ENCODE measurements around the gene GJA9.
"Not testable (repeated sequence)": the region's sequence is repeated elsewhere in the genome, so short reads cannot be mapped to it uniquely, and the experiment has no call there.

Gene GJA9

DNA sequence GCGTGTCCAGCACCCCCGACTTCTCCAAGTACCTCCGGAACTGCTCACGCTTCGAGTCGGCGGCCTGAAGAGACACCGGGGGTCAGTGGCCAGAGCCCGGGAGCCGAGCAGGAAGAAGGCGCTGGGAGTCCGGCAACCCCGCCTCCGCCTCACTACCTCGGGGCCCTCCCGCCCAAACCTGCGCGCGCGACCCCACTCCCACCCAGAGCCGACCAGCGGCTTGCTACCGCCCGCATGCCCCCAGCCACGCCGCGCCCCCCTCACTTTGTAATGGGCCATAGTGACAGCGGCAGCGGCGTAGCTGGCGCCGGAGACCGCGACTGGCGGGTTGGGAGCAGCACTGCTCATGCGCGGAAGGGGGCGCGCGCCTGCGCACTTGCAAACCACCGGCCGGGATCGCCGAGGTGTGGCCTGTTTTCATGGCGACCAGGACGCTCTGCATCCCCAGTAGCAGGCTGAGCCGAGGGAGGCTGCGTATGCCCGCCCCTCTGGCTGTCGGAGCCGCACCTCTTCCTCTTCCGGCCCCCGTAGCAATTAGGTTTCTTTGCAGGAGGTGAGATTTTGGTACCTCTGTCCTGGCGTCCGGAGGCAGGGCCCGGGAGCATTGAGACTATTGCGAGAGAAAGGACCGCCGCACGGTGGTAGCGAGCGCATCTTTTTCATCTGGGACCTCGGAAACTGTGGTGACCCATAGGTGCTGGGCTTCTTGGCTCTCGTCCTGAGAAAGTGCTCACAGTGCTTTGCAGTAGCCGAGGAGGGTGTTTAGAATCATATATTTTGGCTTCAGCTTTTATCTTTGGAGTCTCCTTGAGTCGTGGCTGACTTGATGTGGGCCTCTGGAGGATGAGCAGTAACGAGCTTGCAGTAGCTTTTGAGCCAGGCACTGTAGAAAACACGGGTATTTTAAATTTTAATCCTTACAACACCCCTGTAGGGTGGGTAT is 8.1 kb downstream of the GJA9 start, which contains the start of gene MYCBP:
Gene MYCBP (minus strand): TSS at position 322 of the 943 bp plus-strand sequence. CDS start 43 bp downstream, at position 279.
- DNase-seq (ENCODE audit: low read depth in 2 of 2), result peak; percentile 93 to 94

DNA sequence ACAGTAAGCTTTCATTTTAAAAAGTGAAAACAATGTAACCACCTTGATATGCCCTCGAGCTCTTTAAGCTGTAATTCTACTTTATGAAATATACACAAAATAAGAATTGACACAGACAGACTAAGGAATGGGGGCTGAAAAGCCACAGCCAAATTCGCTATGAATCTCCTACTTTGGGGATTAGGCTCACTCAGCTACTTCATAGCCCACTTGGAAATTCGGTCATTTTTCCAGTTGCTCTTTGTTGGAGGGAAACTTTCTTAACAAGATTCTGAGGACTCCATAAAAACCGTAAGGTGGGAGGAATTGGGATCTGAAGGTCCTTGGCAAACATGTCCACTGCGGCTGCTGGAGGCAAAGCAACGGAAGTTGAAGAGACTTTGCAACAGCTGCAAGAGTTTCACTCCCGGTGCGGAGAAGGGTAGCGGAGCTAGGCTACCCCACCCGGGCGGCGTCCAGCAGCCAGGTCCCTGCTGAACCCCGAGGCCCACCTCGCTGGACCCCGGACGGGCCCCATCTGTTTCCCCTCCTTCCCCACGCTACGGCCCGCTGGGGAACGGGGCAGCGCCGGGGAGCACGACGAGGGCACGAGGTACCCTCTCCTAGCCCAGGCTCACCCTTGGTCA is 8.9 kb downstream of the GJA9 start:
- no peak for DNase-seq (ENCODE audit: low read depth in 2 of 2)

DNA sequence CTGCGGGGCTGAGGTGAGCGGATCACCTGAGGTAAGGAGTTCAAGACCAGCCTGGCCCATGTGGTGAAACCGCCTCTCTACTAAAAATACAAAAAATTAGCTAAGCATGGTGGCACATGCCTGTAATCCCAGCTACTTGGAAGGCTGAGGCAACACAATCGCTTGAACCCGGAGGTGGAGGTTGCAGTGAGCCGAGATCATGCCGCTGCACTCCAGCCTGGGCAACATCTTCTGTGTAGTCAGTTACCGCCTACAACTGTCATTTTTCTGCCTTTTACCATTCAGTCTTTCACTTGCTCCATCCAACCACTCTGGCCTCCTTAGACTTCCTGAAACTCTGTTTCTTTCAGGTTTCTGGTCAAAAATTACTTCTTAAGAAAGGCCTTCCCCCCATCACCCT is 10.4 kb downstream of the GJA9 start:
- DNase-seq (ENCODE audit: low read depth in 2 of 2), result no peak

DNA sequence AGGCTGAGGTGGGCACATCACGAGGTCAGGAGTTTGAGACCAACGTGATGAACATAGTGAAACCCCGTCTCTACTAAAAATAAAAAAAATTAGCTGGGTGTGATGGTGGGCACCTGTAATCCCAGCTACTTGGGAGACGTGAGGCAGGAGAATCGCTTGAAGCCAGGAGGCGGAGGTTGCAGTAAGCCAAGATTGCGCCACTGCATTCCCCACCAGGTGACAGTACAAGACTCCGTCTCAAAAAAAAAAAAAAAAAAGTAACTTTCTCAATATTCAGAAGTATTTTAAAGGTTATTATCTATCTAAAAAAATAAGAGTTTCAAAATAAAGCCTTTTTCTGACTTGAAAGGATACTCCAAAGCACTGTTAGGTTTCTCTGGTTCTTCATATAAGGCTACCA is 14.2 kb downstream of the GJA9 start:
- no peak for DNase-seq (ENCODE audit: low read depth in 2 of 2)

DNA sequence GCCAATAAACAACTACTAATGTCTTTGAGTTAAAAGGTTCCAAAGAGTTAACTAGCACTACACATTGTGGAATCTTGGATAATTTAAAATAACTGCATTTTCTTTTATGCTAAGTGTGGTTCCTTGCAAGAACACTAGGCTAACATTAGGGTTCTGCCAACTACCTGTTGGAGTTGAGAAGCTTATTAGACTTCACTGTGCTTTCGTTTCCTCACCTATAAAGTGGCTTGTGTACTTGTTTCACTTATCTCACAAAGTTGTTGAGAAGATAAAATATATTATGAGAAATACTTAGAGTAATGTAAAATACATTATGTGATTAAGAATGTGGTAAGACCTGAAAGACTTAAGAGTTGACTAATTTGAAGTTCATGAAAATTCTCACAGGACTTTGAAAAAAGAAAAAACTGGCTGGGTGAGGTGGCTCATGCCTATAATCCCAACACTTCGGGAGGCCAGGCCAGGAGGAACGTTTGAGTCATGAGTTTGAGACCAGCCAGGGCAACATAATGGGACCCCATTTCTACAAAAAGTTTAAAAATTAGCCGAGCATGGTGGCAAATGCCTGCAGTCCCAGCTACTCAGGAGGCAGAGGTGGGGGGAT is 16.2 kb downstream of the GJA9 start:
- DNase-seq (ENCODE audit: low read depth in 2 of 2), result no peak

DNA sequence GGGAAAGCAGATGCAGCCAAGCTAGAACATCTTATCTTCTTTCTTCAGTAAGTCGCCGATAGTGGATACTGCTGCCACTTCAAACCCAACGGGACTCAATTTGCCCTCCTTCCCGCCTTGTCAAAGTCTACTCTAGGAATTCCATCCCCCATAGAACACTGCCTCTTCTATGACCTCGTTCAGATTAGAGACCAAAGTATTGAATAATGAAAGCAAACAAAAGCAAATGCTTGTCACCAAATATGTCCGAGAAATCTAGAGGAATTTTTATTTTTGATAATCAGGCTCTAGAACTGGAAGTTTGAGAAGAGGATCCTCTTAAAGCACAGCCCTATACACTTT is 21.0 kb downstream of the GJA9 start:
- DNase-seq (ENCODE audit: low read depth in 2 of 2), result no peak

DNA sequence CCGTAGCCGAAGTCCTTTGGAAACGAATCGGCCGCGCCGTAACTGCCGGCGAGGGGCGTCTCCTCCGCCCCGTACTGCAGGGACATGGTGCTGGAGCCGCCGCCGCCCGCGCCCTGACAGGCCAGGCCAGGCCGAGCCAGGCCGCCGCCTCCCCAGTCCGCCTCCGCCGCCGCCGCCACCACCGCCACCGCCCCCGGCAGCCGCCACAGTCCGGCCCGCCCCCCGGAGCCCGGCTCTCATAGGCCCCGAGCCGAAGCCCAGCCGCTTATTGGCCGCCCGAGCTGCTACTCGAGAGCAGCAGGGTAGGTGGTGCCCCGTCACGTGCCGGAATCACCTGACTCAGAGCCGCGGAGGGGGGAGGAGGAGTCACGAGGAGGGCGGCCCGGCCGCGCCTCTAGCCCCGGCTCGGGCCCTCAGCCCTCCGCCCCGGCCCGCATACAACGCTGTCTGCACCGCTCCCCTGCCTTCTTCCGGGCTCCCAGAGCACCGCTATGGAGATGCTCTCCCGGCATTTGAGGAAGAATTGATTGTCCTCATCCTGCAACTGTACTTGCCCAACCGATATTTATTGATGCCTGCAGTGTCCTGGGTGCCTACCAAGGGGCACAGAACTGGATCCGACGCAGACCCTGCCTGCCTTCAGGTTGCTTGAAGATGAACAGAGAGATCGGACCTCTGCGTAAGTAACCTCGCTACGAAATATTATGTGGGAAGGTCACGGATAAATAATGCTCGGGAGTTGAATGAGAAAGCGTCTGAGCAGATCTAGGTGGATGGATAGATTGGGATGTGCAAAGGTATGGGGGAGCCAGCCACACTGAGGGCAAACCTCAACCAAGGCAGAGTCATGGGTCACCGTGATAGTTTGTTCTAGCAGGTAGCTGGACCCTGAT is 21.6 kb downstream of the GJA9 start, which contains the start of gene RRAGC:
Gene RRAGC (minus strand): TSS at position 212 of the 893 bp plus-strand sequence. CDS start 126 bp downstream, at position 86.
- peak; percentile 95 to 98 for DNase-seq (ENCODE audit: low read depth in 2 of 2)

DNA sequence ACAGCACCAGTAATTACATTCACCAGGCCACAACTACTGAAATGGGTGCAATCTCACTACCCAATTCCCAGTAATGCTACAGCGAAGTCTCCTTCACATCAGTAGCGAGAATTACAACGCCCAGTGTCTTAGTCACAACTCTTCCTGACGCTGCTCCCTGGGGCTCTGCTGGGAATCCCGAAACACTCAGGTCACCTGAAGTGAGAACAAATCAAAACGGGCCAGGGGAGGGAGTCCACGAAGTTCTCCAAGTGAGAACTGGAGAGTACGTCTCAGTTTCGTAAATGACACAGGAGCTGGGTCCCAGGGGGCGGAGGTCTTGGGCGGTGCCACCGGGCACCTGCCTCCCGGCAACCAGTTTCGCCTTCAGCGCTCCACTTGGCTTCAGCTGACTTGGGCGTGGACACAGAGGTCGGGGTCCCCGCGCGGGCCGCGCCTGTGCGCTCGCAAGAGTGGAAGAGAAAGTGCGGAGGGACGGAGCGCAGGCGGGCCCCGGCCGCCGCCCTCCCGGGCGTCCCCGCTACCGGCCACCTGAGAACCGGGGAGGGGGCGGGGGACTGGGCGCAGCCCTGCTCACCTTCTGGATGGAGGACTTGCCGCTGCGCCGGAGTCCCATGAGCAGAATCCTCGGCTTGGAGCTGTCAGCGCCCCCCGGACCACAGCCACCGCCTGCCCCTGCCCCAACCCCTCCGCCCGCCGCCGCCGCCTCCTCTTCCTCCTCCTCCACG is 22.4 kb downstream of the GJA9 start:
- DNase-seq (ENCODE audit: low read depth in 2 of 2), result peak; percentile 30 to 36

DNA sequence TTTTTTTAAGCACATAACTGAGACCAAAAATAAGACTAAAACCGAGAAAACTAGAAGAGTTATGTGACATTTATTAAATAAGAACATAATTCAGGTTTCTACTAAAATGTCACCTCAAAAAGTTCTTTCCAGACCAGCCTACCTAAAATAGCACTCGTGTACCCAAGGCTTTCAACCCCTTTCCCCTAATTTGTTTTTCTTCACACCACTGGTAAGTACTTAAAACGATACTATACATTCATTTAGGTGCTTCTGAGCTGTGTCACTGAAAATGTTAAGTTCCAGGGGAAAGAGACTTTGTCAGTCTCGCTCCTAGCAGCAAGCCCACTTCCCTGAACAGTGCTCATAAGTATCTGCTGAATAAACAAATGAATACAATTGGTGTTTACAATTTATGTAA is 28.6 kb downstream of the GJA9 start:
- DNase-seq (ENCODE audit: low read depth in 2 of 2), result no peak

DNA sequence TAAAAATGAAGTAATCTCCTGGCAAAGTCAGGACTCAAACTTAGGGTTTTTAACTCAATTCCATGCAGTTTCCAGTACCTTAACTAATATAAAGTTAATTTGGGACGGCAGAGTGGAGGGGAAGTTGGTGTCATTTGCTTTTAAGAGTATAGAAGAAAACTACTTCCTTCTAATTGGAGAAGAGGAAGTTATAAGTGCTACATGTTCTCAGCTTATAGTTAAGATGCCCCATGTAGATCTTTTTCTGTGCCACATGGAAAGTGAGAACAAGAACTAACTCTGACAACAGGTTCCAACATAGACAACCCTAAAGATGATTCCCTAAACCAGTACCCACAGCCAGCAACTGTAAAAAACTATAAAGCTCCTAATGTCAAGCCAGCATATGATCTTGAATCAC is 33.3 kb downstream of the GJA9 start:
- DNase-seq (ENCODE audit: low read depth in 2 of 2), result no peak

DNA sequence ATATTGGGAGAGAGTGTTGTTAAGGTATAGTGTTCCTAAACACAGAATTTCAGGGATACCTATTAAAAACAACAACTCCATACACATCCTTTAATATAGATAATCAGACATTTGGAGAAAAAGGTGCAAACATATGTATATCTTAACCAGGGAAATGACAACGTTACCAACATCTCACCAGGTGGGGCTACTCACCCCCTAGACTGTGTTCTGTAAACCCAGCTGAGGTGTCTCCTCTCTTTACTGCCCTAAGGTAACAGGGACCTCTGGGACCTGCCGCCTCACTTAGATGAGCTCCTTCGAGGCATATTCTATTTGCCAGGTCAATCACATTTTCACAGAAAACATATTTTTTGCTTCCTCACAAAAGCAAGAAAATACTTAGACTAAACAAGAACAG is 35.2 kb downstream of the GJA9 start:
- no peak for DNase-seq (ENCODE audit: low read depth in 2 of 2)

DNA sequence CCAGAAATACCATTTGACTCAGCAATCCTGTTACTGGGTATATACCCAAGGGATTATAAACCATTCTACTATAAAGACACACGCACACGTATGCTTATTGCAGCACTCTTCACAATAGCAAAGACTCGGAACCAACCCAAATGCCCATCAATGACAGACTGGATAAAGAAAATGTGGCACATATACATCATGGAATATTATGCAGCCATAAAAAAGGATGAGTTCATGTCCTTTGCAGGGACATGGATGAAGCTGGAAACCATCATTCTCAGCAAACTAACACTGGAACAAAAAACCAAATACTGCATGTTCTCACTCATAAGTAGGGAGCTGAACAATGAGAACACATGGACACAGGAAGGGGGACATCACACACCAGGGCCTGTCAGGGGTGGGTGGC is 36.3 kb downstream of the GJA9 start:
- DNase-seq (ENCODE audit: low read depth in 2 of 2), result not testable (repeated sequence)

DNA sequence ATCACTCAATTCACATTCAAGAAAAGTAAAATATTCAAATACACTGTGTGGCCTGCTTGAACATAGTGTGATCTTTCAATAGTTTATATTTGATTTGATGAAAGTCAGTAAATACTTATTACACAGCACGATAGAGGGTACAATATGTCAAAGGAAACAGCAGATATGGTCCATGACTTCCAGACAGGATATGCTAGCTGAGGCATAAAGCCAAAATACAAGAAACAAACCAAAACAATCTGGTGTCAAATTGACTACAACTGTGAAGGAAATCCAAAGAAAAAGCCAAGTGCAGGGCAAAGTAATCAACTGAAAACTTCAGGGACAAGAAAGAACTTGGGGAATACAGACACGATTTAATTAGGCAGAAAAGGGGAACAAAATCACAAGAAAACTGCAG is 41.1 kb downstream of the GJA9 start:
- no peak for DNase-seq (ENCODE audit: low read depth in 2 of 2)

DNA sequence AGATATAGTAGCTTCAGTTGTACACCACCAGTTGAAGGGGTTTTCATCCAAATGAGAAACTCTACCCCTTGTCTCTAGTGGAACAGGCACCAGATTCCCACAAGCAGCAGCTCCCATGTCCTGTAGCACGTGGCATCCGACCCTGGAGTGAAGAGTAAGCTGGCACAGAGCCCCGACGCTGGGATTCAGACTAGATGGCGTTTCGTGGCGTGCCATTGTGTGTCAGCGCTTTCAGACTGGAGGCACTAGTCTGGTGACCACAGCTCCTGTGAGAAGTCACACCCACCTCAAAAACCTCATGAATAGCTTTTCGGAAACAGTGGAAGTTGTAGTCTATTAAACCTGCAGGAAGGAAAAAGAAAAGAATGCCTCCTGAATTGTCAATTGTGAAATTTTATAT is 42.0 kb downstream of the GJA9 start:
- no peak for DNase-seq (ENCODE audit: low read depth in 2 of 2)

DNA sequence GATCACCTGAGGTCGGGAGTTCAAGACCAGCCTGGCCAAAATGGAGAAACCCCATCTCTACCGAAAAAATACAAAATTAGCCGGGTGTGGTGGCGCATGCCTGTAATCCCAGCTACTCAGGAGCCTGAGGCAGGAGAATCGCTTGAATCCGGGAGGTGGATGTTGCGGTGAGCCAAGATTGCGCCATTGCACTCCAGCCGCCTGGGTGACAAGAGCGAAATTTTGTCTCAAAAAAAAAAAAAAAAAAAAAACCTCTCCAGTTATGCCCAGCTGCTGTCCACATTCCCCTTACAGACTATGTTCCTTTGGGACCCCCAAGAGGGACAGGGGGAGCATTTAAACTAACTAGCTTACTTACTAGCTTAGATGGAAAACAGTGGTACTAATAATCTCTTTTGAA is 45.1 kb downstream of the GJA9 start:
- not testable (repeated sequence) for DNase-seq (ENCODE audit: low read depth in 2 of 2)

DNA sequence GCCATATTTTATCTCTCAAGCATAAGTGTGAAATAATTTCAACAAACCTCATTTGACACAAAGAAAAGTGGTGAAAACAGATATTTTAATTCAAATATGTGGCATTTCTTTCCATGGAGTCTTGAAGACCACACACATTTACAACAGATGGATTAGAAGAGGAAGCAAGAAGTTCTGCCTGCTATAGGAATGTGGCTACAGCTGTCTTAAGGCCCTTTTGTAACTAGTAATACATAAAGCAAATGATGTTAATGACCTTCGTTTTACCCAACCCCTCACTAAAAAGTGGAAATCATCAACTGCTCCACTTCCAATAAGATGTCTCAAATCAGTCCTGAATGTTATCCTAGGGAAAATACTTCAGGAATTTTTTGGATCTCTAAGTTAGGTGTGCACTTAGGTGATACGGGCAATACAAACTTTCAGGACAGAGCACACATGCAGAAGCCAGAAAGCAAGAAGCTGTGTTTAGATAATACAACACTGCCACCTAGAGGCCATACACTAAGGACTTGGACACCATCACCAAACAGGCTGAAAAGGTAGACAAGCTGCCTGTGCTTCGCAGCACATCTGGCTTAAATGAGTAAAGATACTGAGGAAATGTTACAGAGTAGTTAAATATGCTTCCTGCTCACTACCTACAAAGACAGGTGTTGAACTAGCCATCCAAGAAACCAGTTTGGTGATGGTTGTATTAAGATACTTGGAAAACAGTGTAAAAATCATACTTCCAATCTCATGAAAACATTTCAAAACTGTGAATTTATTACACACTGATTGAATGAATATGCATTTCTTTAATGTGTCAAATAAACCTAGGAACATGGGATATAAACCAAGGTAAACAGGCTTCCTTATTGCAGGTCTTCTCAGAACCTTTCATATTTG is 46.2 kb downstream of the GJA9 start:
- peak in 1 of 2 donors; percentile 49 for DNase-seq (ENCODE audit: low read depth in 2 of 2)

DNA sequence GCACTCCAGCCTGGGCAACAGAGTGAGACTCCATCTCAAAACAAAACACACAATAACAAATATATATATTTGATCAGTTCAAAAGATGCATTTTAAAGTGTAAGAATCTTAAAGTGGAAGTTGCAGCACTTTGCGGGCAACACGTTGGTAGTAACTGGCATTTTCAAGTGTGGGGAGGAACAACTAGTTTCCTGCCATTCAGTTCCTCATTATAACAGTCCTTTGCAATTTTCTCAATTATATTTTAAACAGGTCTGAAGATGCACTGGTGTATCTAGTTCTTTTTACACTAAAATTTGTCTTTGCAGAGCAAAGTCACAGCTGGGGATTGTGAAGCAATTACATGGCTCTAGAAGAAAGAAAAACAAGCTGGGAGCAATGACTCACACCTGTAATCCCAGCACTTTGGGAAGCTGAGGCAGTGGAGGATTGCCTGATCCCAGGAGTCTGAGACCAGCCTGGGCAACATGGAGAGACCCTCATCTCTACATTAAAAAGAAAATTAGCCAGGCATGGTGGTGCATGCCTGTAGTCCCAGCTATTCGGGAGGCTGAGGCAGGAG is 47.1 kb downstream of the GJA9 start:
- DNase-seq (ENCODE audit: low read depth in 2 of 2), result no peak

DNA sequence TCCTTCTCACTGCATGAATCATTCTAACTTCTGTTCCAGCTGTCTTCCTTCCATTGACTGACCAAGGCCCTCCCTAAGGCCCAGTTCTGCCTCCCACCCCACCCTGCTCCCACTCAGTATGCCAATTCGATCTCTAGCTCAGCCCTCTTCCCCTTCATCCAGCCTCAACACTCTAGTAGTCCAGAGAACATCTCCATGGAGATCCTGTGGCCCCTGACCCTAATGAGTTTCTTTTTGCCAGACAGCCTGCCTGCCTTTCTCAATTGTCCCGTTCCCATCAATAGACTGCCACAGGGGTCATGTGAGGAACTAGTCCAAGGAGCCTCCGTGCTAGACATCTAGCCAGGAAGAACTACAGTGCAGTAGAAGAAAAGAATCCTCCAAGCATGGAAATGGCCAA is 48.2 kb downstream of the GJA9 start:
- DNase-seq (ENCODE audit: low read depth in 2 of 2), result no peak

DNA sequence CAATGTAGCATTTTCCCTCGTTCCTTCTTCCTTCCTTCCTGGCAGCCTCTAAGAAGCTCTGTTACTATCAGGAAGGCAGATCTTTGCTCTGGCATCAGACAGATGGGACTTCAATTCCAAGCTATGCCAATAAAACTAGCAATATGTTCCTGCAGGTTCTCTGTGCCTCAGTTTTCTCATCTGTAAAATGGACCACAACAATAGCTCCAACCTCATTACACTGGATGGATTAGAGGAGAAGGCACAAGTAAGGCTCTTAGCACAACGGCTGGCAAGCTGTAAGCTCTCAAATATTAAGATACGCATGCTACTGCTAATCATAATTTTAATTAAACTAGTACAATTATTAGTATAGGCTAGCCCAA is 49.0 kb downstream of the GJA9 start:
- no peak for DNase-seq (ENCODE audit: low read depth in 2 of 2)
